CD4-positive, alpha-beta T cell treated with Interferon gamma for 1 hour (primary cell): ENCODE results near the gene PSENEN.

ENCODE experiments used
- DNase-seq: peaks from one replicate; pipeline ENCODE4 v3.0.0-alpha.2; 2020

PSENEN gene, protein sequence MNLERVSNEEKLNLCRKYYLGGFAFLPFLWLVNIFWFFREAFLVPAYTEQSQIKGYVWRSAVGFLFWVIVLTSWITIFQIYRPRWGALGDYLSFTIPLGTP

DNA sequence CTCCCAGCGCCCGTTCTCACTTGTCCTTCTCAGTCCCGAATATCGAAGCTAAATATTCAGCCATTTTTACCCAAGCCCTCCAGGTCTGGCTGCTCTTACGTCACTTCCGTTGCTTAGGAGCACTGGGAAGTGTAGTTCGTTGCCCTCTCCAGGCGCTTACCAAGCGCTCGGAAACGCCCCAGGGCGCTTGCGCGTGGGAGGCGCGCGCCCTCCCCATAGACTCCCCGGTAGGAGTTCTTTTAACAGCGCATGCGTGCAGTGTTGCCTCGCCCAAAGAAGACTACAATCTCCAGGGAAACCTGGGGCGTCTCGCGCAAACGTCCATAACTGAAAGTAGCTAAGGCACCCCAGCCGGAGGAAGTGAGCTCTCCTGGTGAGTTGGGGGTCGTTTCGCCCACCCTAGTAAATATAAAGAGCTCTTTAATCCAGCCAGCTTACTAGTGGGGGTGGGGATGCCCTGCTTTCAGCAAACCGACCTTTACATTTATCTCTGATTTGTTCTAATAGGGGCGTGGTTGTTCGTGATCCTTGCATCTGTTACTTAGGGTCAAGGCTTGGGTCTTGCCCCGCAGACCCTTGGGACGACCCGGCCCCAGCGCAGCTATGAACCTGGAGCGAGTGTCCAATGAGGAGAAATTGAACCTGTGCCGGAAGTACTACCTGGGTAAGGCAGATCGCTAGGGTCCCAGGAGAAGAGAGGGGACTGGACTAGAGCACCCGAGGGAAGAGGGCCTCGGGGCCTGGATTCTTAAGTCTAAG is at the start of gene PSENEN, which contains the start of gene U2AF1L4:
Gene PSENEN, plus strand, starts transcription at position 324 of the 759 bp plus-strand sequence. Its CDS starts 280 bp downstream, at position 604.
Gene U2AF1L4, minus strand, starts transcription at position 91 of the 759 bp plus-strand sequence. Its CDS starts 27 bp downstream, at position 64.
- peak; percentile 100 for DNase-seq

DNA sequence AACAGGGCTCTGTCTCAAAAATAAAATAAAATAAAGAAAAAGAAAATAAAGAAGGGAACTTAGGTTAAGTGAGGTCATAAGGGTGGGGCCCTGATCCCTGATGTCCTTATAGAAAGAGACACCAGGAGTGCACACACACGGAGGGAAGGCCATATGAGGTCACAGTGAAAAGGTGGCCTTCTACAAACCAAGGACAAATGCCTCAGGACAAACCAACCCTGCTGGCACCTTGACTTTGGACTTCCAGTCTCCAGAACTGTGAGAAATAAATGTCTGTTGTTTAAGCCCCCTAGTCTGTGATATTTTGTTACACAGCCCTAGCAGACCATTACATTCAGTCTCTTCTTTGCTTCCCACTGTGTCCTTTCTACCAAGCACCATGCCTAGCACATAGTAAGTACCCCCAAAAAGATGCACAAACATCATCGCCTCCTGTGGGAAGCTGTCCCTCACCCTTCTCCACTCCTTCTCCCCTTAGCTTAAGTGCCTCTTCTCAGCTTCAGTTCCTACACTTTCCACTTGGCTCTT is 49.5 kb upstream of the PSENEN start:
- no peak for DNase-seq

DNA sequence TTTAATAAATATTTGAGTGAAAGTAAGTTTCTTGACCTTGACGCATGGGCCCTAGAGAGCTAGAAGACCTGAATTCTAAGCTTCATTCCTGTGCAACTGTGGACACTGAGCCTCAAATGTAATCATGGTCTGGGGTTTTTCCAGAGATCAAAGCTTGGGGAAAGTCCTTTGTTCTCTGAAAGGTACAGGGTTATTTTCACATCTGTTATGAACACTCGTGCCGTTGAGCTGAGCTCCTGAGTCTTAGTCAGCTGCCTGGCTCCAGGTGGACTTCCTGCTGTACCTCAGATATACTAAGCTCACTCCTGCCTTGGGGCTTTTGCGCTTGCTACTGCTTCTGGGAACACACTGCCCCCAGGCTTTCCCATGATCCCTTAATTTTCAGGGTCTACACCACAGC is 48.6 kb upstream of the PSENEN start:
- DNase-seq: no peak

DNA sequence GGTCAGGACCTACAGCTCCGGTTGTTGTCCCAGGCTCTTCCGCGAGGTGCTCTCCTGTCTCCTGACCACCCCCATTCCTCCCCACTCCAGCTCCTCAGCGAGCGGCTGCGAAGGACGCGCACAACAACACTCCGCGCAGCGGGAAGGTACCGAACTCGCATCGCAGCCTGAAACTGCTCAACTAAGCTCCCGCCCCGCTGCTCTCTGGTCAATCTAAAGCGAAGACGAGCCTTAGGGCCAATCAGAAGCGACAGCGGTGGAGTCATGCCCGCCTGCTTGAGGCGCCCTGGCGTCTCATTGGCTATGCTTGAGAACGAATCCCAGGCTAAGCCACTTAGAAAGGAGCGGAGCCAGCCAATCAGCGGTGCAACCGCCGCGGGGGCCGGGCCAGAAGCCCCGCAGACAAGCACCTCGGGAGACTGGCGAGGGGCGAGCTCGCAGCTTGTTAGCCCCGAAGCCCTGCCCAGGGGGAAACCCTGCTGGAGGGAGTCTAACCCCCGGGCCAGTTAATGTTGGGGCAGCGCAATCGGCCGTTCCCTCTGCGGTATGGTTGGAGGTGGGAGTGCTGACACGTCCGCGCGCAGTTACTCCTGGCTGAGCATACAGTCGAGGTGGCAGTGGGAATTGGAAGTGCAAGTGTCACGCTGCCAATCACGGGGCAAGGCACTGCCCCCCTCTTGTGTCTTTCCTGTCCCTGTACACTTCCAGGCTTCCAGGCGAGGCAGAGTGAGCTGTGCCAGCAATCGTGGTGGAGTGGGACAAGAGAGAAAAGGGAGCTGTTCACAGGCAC is 43.0 kb upstream of the PSENEN start:
- peak; percentile 95 for DNase-seq

DNA sequence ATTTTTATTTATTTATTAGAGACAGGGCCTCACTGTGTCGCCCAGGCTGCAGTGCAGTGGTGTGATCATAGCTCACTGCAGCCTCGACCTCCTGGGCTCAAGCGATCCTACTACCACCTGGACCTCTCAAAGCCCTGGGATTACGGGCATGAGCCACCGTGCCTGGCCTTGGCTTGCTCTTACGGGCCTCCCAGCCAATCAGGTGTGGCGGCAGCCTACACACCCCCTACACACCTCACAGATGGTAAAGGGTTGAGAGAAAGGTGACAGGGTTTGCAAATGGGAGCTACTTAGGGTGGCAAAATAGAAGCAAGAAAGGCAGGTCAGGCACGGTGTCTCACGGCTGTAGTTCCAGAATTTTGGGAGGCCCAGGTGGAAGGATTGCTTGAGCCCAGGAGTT is 42.1 kb upstream of the PSENEN start:
- DNase-seq: no peak

DNA sequence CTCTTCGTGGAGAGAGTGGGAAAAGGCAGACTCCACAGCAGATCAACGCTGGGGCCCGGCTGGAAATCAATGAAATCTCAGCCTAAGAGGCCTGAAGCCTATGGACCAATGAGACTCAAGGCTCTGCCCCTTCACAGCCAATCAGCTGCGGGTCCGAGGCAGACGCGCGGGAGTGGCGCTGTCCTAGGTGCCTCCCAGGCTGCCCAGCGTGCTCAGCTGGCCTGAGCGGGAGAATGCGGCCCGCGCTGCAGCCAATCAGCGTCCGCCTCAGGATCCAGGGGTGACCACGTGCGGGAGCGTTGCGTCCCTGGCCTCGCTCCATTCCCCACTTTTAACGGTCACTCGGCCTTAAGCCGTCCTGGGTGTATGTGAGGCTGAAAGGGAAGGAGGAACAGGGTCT is 41.2 kb upstream of the PSENEN start, which contains the start of gene ZBTB32:
Gene ZBTB32, plus strand, starts transcription at position 341 of the 400 bp plus-strand sequence. CDS start 10,069 bp downstream, outside the sequence.
- DNase-seq: no peak

DNA sequence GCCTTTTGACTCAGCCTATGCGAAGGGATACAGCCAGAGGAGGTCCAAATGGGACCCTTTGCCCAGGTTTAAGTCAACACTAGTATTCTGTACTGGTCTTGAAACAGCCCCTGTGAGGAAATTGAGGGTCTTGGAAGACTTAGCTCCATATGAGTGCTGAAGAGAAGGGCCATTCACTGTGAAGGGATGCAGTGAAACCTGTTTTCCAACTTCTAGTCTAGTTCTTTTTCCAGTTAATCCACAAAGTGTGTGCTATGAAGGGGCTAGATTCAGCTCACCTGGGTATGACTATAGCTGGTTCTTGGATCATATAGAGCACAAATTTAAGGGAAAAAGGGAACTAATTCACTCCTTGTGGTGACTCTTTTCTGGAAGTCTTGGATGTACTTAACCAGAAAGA is 37.1 kb upstream of the PSENEN start:
- no peak for DNase-seq

DNA sequence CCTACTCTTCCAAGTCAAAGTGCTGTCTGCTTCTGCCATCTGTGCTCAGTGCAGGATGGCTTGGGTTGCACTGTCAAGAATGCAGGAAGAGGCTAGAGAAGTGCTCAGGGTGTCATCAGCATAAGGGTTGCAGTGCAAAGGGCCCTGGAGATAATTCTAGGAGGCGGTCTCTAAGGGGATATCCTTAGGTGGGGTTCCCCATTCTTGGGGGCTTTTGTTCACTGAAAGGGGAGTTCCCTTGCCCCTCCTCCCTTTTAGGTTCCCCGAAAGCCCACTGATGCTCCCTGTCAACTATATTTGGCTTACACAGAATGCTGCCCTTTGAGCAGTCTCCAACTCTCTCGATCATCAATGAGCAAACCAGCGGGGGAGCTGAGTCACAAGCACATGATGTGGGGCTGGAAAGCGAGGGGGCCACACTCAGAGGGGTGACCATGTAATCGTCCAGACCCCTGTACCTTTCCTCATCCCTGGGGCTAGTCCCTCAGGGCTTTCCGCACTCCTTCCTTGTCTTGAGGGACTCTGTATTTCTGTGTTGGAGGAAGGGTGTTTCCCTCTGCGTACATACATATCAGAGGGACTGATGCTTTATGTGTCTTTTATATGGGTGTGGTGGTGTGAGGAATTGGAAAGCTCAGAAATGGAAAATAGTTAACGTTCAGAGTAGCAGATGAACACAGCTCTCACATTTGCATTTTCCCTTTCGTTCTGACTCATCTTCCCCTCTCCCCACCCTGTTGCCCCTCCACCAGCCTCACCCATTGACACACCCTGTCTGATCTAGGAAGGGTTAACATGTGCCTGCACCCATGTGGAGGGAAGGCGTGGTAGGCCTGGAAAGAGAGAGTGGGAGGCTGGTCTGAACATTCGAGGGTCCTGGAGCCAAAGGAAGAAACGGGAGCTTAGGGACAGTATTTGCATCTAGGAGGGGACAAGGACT is 34.4 kb upstream of the PSENEN start:
- no peak for DNase-seq

DNA sequence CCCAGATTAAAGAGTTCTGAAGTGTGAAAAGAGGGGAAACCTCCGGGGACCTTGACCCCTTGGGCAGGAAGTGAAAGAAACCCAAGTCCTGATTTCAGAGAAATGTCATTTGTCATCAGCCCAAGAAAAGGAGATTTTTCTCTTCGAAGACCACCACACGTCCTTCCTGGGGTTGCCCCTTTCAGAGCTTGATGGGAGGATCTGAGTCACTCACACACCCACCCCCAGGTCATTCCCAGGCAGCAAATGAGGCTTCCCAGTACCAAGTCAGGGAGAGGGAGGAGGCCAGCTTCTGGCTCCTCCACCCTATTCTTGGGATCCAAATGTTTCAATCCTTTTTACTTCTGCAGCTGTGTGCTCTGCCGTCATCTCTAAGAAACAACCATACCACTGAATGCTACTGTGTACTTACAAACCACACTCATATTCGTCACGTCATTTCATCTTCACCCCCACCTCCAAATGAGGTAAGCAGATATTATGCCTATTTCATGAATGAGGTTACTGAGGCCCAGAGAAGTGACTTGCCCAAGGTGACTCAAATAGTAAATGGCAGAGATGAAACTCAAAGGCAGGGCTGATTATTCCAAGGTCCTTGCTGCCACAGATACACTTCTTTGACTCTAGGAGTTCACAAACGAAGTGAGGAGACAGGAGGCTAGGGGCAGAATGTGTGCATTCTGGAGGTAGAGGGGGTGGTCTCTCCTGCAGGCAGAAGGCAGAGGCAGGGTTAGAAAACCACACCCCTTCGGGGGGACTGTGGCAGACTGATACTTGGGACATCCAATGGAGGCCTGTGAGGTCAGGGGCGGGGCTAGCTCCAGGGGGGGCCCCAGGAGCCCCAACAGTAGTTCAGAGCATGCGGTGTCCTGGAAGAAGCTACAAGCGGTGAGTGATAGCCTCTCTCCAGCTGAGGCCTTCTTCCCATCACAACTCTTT is 32.6 kb upstream of the PSENEN start:
- DNase-seq: peak; percentile 42

DNA sequence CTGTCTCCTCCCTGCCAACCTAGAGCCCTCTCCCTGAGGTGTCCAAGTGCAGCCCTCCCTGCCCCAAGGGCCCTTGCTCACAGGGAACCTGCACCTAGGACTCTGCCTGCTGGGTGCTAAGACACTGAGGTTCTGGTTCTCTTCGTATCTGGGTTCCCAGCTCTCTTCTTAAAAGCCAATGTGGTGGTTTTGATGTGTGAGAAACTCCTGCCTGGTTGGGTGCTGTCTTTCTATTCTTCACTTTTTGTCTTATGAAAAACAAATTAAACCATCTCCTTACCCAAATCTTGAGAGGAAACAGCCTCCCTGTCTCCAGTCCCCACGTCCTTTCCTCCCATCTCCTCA is 32.0 kb upstream of the PSENEN start:
- no peak for DNase-seq

DNA sequence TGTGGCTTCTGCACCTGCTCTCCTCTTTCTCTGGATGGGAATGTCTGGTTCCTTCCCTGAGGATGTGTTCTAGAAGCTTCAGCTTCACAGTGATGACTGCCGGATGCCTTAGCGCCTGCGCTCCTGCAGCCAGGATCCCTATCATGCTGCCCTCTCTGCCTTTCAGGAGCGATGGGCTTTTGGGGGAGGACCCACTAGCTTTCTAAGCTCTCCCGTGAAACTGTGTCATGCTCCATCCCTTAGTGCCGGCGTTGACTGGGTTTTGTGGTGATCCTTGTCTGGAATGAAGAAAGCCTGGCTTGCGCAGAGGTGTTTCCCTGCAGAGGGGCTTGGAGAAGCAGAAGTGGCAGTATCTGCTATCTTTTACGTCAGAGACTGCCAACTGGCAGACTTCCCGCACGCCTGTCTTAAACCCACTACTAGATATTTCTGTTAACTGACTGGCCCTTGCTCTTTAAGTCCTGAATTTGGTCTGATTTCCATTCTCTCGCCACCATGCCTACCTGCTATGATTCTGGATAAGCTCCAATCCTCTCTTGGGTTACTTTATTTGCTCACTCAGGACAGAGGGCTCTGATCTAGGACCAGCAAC is 31.5 kb upstream of the PSENEN start:
- no peak for DNase-seq

DNA sequence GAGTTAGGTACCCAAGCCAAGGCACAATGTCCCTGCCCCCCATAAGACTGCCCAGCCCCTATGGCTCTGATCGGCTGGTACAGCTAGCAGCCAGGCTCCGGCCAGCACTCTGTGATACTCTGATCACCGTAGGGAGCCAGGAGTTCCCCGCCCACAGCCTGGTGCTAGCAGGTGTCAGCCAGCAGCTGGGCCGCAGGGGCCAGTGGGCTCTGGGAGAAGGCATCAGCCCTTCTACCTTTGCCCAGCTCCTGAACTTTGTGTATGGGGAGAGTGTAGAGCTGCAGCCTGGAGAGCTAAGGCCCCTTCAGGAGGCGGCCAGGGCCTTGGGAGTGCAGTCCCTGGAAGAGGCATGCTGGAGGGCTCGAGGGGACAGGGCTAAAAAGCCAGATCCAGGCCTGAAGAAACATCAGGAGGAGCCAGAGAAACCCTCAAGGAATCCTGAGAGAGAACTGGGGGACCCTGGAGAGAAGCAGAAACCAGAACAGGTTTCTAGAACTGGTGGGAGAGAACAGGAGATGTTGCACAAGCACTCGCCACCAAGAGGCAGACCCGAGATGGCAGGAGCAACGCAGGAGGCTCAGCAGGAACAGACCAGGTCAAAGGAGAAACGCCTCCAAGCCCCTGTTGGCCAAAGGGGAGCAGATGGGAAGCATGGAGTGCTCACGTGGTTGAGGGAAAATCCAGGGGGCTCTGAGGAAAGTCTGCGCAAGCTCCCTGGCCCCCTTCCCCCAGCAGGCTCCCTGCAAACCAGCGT is 30.7 kb upstream of the PSENEN start:
- no peak for DNase-seq

DNA sequence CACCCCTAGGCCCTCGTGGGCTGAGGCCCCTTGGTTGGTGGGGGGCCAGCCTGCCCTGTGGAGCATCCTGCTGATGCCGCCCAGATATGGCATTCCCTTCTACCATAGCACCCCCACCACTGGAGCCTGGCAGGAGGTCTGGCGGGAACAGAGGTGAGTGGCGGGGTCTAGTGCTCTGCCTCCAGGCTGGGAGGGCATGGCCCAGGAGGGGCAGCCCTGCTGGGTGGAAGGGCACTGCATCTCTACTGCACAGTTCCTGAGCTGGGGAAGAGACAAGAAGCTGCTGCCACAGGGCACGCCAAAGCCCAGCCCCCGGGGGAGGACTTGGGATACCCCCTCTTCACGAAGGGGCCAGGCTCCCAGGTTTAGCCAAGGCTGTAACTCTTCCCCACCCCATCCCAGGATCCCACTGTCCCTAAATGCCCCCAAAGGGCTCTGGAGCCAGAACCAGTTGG is 30.1 kb upstream of the PSENEN start:
- no peak for DNase-seq

DNA sequence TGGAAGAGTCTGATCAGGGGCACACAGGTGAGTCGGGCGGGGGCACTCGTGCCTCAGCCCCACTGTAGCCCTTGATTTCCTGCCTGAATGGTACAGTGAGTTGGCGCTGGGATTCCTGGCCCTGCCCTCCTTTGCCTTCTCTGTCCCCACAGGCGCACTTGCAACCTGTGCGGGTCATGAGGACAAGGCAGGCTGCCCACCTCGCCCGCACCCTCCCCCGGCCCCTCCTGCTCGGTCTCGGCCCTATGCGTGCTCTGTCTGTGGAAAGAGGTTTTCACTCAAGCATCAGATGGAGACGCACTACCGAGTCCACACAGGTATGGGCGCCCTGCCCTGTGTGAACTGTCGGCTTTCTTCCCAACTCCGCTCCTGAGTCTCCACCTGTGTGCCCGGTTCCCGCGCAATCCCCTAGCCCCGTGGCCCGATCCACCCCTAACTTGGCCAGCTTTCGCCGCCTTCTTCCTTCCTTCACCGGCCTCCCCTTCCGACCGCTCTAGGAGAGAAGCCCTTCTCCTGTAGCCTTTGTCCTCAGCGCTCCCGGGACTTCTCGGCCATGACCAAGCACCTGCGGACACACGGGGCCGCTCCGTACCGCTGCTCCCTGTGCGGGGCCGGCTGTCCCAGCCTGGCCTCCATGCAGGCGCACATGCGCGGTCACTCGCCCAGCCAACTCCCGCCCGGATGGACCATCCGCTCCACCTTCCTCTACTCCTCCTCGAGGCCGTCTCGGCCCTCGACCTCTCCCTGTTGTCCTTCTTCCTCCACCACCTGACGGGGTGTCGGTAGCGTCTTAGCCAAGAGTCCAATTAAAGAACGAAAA is 29.3 kb upstream of the PSENEN start:
- no peak for DNase-seq

DNA sequence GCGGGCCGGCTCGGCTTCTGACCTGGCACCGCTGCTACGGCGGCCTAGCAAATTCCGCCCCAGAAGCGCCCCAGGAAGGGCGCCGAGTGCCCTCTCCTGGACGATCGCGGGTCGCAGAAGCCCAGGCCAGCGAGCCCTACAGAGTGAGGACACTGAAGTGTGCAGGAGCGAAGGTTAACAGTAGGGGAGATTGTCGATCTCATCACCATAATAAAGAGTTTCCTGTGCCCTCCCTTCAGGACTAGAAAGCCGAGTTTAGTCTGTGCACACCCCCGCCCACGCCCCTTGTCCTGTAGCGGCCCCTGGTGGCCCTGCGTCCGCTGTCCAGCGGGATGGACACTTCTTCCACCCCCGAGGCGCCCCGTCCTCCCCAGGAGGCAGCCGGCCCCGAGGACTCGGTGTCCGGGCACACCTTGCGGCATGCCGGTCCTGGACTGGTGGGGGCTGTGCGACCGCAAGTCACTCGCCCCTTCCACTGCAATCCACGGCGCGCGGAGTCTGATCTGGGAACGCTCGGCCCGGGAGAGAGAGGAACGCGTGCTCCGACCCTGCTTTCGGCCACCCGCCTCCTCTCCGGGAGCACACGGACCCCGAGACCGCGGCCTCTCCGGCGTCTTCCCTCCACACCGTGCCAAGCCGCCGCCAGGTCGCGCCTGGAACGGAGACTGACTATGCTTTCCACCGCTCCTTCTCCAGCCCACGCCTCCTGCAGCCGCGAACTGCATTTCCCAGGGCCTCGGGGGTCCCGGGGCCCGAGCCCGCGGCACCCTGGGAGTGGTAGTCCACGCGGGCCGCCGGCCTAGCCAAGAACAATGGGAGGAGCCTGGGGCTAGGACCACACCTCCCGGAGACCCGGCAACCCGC is 28.4 kb upstream of the PSENEN start:
- DNase-seq: peak; percentile 98

DNA sequence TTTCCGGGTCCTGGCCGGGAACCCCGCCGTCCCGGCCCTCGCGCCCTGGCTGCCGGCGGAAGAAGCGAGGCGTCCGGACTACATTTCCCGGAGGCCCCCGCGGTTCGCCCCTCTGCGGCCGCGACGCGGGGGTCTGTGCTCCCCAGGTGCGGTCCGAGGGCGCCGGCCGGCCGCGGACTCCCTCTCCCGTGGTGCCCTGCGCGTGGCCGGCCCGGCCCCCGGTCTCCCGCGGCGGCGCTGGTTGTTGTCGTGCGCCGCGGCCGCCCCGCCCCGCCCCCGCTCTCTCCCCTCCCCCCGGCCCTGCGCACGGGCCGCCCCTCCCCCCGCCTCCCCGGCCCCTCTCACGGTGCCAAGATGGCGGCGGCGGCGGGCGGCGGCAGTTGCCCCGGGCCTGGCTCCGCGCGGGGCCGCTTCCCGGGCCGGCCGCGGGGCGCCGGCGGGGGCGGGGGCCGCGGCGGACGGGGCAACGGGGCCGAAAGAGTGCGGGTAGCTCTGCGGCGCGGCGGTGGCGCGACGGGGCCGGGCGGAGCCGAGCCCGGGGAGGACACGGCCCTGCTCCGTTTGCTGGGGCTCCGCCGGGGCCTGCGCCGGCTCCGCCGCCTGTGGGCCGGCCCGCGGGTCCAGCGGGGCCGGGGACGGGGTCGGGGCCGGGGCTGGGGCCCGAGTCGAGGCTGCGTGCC is 27.6 kb upstream of the PSENEN start, which contains the start of gene KMT2B:
Gene KMT2B, plus strand, starts transcription at position 339 of the 680 bp plus-strand sequence. Its CDS starts 16 bp downstream, at position 355.
- no peak for DNase-seq

DNA sequence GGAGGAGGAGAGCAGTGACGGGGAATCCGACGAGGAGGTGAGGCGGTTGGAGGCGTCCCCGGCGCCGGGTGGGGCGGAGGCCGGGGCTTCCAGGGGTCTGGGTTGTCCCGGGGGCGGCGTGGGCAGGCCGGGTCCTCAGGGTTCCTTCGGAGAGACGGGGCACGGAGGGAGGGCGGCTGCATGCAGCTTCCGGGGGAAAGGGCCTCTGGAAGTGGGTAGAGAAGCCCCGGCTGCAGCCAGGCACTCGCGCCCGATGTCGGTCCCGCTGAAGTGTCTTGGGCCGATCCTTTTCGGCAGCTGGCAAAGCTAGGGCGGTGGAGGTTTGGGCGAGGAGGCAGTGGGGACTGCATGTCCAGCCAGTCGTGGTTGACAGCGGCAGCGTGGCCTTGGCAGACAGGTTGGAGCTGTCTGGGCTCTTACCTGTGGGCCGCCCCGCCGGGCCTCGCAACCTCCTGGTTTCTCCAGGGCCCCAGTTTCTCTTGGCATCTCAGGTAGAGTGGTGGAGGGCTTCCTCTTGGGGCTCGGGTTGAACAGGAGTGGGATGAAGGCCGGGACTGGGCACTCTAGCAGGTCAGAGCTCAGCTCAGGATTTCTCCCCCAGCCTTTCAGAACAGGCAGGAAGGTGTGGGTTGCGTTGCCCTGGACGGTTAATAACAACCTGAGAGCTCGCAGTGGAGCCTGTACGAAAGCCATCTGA is 27.0 kb upstream of the PSENEN start:
- peak; percentile 19 for DNase-seq
